ENCODE measurements around the gene ZNF627.
A peak's percentile ranks its signal among the peaks of the same experiment; 100 is the strongest.
"Not testable (repeated sequence)": the region's sequence is repeated elsewhere in the genome, so short reads cannot be mapped to it uniquely, and the experiment has no call there.

ZNF627 gene

DNA sequence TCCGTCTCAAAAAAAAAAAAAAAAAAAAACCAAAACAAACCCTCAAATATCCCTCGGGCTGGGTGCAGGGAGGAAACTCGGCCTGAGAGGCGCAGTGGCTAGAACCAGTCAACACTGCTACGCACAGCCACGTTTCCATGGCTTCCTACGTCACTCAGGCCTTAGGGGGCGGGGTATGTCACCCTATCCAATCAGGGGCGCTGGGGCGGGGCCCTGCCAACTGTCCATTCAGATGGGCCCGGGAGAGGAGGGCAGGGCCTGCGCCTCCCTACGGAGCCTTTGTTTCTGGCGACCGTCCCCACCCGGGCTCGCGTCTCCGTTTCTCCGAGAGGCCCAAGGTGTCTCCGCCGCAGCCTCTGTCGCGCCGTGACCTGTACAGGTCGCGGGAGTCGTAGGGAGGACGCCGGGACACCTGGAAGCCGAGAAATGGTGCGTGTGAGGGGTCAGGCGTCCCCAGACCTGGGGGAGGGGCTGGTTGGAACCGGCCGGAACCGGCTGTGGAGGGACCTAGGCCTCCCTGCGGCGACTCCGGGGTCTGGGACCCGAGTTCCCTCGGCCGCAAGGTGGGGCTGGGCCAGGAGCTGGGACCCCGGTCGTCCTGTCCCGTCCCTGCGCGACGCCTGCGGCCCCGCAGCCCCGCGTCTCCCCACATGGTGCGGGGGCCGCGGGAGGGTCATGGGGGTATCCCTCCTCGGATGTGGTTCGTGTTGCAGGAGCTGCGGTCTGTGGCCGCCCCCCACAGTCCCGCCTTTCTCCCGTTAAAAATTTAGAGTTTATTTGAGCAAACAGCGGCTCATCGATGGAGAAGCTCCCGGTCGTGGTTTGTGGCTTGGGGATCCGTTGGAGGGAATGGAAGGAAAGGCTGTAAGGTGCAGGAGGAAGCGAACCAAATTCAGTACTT lies at the start of gene ZNF627:
ZNF627 (plus strand) TSS at position 282 of the 901 bp plus-strand sequence; CDS start at position 427, 145 bp downstream.
- peak; percentile 91 to 96 for DNase-seq (ENCODE audit: low read depth in 2 of 2)

DNA sequence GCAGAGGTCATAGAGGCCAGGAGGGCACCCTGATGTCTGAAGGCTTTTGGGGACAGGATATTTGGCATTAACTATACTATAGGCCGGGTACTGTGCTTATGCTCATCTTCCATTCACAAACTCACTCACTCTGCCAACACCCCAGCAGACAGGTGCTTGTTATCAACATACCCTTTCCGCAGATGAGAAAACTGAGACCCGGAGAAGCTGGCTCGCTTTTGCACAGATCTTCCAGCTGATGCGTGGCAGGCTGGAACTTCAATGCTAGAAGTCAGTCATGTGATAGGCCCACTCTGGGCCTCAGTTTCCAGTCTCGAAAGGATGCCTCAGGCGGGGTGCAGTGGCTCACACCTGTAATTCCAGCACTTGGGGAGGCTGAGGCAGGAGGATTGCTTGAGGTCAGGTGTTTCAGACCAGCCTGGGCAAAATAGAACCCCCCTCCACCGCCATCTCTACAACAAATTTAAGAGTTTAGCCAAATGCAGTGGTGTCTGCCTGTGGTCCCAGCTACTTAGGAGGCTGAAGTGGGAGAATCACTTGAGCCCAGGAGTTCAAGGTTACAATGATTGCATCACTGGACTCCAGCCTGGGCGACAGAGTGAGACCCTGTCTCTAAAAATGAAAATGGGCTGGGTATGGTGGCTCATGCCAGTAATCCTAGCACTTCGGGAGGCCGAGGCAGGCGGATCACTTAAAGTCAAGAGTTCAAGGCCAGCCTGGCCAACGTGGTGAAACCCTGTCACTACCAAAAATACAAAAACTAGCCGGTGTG lies 49.2 kb upstream of the ZNF627 start:
- DNase-seq (ENCODE audit: low read depth in 2 of 2), result no peak

DNA sequence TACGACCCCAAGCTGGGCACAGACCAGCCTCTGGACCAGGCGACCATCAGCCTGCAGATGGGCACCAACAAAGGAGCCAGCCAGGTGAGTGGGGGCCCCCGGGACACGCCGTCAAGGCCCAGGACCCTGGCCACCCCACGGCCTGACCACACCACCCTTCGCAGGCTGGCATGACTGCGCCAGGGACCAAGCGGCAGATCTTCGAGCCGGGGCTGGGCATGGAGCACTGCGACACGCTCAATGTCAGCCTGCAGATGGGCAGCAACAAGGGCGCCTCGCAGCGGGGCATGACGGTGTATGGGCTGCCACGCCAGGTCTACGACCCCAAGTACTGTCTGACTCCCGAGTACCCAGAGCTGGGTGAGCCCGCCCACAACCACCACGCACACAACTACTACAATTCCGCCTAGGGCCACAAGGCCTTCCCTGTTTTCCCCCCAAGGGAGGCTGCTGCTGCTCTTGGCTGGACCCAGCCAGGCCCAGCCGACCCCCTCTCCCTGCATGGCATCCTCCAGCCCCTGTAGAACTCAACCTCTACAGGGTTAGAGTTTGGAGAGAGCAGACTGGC lies 47.8 kb upstream of the ZNF627 start:
- no peak for DNase-seq (ENCODE audit: low read depth in 2 of 2)

DNA sequence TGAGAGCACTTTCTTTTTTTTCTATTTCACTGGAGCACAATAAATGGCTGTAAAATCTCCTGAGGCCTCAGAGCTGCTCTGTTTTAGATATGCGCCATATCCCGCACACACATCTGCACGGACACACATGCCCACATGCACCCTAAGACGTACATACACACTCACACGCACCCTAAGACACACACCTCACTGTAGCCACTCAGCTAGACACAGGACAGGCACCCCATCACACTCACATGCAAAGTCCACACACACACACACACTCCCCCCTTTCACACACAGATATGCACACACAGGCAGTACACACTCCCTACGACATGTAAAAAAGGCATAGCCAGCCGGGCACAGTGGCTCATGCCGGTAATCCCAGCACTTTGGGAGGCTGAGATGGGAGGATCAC lies 47.0 kb upstream of the ZNF627 start:
- DNase-seq (ENCODE audit: low read depth in 2 of 2), result no peak

DNA sequence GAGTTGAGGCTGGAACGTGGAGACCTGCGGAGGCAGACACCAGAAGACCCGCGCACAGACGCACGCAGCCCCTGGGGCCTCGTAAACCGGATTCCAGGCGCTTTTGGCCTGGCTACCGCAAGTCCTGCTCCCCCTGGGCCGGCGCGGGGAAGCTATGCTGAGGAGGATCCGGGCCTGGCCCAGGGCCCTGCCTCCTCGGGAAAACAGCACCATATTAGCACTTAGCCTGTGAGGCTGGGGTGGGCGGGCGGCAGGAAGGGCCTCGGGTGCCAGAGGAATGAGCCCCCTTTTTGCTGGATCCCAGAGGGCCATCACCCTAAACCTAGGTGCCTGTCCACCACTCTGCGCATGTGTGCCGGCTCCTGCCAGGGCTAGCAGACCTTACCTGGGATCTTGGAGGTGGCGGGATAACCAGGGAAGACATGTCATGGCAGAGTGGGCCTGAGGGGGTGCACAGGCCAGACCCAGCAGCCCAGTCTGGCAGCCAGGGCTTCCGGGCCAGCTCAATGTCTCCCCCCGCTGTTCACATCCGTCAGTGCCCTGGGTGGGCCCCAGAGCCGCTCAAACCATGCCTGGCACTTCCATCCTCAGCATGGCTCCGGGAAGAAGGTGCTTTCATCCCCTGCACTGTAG lies 45.6 kb upstream of the ZNF627 start:
- DNase-seq (ENCODE audit: low read depth in 2 of 2), result no peak

DNA sequence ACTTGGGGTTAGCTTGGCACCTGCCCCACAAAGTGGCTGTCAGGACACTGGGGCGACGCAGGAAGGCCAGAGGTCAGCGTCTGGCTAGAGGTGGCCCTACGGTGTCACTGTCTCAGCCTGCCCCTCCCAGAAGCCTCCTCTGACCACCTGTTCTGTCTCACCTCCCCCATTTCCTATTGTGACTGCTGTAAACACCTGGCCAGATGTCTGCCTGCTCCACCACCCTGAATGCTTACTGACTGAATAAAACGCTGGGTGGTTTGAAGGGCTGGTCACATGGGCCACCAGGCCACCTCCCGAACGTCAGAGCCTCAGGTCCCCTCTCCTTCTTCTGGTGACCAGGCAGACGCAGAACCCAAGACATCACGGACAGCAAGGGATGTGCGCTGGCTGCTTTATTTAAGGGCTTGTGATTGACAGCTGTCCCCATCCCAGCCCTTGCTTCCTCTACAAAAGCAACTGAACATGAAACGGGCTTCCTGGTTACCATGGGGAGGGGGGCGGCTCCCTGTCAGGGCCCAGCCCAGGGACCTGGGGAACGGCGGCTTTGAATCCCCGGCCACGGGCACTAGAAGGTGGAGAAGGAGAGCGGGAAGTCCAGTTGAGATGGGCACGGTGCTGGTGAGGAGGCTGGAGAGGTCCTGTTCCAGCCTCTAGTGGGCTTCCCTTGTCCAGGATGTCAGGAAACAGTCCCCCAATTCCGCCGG lies 44.5 kb upstream of the ZNF627 start:
- no peak for DNase-seq (ENCODE audit: low read depth in 2 of 2)

DNA sequence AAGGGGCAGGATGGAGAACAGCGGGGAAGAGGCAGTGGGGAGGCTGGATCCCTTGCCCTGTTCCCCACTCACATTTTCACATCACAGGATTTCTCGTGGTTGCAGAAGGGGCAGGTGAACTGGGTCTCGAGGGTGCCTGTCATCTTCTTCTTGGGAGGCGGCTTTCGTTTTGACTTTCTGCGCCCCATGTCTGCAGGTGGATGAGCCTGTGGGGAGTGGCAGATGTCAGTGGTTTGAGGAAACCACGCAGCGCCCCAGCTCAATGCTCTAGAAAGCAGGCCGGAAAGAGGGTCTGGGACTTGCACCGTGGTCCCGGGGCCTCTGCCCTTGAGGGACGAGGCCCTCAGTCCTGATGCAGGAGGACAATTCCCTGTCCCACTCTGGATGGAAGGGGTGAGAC lies 43.1 kb upstream of the ZNF627 start:
- no peak for DNase-seq (ENCODE audit: low read depth in 2 of 2)

DNA sequence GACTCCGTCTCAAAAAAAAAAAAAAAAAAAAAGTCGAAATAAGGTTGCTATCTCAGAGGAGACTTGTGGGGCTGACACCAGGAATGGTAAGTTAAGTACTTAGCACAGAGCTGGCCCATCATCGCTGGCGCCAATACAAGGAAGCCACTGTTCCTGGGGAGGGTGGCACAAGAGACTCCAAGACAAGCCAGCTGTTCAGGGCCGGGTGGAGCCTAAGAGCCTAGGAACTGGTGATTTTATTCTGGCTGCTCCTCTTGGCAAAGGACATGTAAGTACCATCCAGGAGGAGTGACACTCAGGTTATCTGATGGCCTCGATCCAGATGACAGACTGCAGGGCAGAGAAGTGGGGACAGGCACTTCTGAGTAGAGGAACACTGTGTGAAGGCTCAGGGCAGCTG lies 42.0 kb upstream of the ZNF627 start:
- no peak for DNase-seq (ENCODE audit: low read depth in 2 of 2)

DNA sequence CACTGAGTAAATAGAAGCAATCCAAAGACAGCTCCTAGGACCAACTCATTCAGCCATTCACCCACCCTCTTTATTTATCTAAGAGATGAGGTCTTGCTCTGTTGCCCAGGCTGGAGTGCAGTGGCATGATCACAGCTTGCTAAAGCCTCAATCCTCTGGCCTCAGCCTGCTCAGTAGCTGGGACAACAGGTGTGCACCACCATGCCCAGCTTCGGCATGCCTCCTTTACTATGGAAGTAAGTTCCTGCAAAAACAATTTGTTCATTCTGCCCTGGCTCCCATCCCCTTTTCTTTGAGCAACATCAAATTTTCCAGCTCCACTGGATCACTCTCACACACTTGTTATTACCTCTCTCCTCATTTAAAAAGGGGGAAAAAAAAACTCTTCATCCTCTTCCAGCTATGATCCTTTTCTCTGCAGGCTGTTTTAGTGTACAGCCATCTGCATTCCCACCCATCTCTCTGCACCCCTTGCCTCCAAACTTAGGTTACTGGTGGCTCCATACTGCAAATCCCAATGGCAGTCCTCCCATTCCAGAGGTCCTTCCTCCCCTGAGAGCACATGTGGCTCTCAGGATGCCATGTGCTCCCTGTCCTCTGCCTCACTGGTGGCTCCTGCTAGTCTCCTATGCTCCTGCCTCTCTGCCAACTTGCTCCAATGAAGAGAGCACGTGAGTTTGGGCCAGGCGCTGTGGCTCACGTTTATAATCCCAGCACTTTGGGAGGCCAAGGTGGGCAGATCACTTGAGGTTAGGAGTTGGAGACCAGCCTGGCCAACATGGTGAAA lies 40.5 kb upstream of the ZNF627 start:
- DNase-seq (ENCODE audit: low read depth in 2 of 2), result no peak

DNA sequence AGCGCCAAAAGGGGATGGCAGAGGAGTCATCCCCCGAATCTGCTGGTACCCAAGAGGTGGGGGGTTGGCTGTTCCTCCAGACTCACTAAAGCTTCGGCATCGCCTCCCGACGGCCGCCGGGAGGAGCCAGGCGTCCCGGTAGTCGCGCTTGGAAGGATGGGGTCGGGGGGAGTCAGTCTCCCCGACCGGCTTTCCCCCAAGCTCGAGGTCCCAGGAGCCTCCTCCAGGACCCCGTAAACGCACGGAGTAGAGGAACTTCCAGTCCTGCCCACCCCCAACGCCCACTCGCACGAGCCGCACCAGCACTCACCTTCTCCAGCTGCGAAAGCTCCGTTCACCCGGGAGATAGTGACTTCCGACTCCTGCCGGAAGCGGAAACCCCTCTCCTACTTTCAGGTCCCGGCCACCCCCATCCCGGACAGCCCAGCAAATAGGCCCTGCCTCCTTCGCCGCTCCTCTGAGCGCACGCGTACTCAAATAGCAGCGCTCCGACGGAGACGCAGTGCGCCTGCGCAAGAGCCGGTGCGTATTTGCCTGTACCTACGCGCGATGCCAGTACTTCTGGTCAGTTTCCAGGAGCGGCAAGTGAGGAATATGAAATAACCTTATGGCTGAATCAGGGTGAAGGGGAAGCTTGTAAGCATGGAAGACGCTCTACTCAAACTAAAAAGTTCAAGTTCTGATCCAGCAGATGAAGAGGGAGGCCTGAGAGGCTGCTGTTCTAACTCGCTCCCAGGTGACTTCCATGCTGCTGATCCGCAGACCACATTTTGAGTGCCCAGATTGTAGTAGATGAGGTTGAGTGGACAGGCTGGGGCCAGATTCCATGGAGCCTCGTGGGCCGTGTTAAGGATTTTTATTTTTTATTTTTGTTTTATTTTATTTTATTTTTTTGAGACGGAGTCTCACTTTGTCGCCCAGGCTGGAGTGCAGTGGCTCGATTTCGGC lies 38.1 kb upstream of the ZNF627 start, which contains the start of gene ELOF1:
ELOF1 (minus strand) TSS at position 350 of the 948 bp plus-strand sequence. CDS start 4,883 bp downstream, outside the sequence.
- DNase-seq (ENCODE audit: low read depth in 2 of 2), result peak; percentile 92 to 94

DNA sequence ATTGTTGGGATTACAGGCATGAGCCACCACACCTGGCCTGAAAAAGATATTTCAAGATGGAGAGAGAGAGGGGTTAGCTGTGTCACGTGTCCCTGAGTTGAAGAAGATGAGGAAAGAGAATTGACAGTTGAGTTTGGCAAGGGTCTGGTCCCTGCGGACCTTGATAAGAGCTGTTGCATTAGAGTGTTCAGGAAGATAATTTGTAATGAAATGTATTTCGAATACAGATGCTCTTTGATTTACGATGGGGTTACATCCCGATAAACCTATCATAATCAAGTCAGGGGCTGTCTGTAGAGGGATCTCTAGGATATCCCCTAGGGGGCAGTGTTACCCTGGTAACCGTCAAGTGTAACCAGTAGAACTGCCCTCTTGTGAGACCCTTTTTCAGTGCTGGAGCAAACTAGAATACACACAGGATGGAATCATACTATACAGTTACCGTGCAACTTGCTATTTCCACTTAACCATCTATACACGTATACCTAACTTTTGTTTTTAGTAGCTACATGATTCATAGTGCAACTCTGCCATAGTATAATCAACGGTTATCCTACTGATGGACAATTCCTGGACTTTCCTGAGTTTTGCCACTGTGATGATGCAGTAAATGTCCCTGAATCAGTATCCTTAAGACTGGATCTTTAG lies 36.8 kb upstream of the ZNF627 start:
- peak in 1 of 2 donors; percentile 46 for DNase-seq (ENCODE audit: low read depth in 2 of 2)

DNA sequence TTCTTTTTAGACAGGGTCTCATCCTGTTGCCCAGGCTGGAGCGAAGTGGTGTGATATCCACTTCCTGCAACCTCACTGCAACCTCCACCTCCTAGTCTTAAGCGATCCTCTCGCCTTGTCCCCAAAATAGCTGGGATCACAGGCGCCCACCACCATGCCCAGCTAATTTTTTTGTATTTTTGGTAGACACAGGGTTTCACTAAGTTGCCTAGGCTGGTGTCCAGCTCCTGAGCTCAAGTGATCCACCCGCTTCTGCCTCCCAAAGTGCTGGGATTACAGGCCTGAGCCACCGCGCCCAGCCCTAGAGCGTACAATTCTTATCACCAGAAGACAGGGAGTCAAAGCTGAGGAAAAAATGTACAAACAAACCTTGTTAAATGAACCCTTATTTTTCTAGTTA lies 33.8 kb upstream of the ZNF627 start:
- no peak for DNase-seq (ENCODE audit: low read depth in 2 of 2)

DNA sequence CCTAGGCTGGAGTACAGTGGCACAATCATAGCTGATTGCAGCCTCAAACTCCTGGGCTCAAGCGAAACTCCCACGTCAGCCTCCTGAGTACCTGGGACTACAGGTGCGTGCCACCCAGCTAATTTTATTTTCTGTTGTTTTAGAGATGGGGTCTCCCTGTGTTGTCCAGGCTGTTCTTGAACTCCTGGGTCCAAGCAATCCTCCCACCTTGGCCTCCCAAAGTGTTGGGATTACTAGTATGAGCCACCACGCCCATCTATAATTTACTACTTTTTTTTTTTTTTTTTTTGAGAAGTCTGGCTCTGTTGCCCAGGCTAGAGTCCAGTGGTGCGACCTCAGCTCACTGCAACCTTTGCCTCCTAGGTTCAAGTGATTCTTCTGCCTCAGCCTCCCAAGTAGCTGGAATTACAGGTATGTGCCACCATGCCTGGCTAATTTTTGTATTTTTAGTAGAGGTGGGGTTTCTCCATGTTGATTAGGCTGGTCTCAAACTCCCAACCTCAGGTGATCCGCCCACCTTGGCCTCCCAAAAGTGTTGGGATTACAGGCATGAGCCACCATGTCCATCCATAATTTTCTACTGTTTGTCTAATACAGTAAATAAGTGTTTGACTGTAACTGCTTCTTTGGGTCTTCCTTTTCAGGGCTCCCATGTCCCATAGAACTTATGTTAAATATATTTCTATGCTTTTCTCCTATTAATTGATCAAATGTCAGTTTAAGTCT lies 33.0 kb upstream of the ZNF627 start:
- not testable (repeated sequence) for DNase-seq (ENCODE audit: low read depth in 2 of 2)

DNA sequence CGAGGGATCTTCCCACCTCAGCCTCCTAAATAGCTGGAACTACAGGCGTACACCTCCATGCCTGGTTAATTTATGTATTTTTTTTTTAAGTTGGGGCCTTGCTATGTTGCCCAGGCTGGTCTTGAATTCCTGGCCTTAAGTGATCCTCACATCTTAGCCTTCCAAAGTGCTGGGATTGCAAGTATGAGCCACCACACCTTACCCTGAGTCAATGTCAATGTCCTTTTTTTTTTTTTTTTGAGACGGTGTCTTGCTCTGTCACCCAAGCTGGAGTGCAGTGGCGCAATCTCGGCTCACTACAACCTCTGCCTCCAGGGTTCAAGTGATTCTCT lies 31.7 kb upstream of the ZNF627 start:
- not testable (repeated sequence) for DNase-seq (ENCODE audit: low read depth in 2 of 2)

DNA sequence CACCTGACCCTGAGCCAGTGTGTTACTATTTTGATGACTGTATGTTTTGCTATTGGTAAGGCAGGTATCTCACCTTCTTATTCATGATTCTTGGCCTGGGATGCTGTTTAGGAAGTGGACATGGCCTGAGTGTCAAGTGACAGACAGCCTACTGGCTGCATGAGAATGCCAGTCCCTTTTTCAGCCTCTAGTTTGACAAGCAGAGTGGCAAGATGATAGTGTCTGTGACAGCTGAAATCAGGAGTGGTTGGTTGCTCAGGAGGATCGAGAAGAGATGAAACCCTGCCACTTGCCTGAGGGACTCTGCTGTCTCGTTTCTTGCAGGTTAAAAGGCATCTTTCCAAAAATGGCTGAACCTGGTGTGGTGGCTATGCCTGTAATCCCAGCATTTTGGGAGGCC lies 31.1 kb upstream of the ZNF627 start:
- no peak for DNase-seq (ENCODE audit: low read depth in 2 of 2)

DNA sequence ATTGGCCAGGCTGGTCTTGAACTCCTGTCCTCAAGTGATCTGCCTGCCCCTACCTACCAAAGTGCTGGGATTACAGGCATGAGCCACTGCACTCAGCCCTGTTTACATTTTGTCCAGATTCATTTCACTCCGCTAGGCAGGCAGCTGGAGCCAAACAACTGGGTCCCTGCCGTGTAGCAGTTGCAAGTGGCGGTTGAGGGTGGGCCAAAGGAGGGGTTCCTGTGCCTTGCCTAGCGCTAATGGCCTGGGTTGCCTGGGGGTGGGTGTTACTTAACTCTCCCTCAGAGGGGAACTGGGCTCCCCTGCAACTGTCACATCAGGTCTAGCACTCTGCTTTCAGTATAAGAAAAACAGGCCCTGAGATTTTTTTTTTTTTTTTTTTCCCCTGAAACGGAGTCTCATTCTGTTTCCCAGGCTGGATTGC lies 27.2 kb upstream of the ZNF627 start:
- no peak for DNase-seq (ENCODE audit: low read depth in 2 of 2)

DNA sequence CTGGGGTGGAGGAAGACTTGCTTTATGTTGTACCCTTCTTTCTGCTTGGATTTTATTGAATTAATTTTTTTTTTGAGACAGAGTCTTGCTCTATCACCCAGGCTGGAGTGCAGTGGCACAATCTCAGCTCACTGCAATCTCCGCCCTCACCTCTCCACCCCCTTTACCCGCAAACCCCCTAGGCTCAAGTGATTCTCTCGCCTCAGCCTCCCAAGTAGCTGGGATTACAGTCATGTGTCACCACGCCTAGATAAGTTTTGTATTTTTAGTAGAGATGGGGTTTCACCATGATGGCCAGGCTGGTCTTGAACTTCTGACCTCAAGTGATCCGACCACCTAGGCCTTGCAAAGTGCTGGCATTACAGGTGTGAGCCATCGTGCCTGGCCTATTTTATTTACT lies 23.9 kb upstream of the ZNF627 start:
- not testable (repeated sequence) for DNase-seq (ENCODE audit: low read depth in 2 of 2)

DNA sequence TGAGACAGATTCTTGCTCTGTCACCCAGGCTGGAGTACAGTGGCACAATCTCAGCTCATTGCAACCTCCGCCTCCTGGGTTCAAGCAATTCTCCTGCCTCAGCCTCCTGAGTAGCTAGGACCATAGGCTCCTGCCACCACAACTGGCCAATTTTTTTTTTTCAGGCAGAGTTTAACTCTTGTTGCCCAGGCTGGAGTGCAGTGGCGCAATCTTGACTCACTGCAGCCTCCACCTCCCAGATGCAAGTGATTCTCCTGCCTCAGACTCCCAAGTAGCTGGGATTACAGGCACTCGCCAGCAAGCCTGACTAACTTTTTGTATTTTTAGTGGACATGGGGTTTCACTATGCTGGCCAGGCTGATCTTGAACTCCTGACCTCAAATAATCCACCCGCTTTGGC lies 23.5 kb upstream of the ZNF627 start:
- DNase-seq (ENCODE audit: low read depth in 2 of 2), result not testable (repeated sequence)
